ENCODE results near the gene UBTD1. TPM values are rescaled to one million over a fixed set of nuclear protein-coding genes. Genes with fewer than 3 reads are reported as not detected.

The UBTD1 gene
- 45.5 and 55.0 TPM in 2 replicates for total RNA-seq

GRCh38 chr10:97498841-97499560, at the start of gene UBTD1:
Gene UBTD1 (plus strand): TSS chr10:97498924. CDS start chr10:97499204, 280 bp downstream.

GRCh38 chr10:97498076-97498840, 466 bp upstream of the UBTD1 start, which contains the start of gene MMS19:
Gene MMS19 (minus strand): TSS chr10:97498422. CDS start chr10:97498384, 38 bp downstream.

GRCh38 chr10:97572214-97572989, 73.7 kb downstream of the UBTD1 start, which contains the start of gene ANKRD2:
Gene ANKRD2 (plus strand): TSS chr10:97572779. CDS start chr10:97572789, 10 bp downstream.

GRCh38 chr10:97584060-97584797, 85.5 kb downstream of the UBTD1 start, which contains the start of gene HOGA1:
Gene HOGA1 (plus strand): TSS chr10:97584389. CDS start chr10:97584704, 315 bp downstream.

GRCh38 chr10:97589479-97589878, 90.8 kb downstream of the UBTD1 start, which contains the start of gene C10orf62:
Gene C10orf62 (plus strand): TSS chr10:97589721. CDS start chr10:97589898, 177 bp downstream.

Other genes starting within 250 kb of the UBTD1 start
- 6.0 and 9.0 TPM in 2 replicates for gene ARHGAP19, start 206.3 kb upstream of the UBTD1 start, total RNA-seq
- gene FRAT1, start 179.7 kb upstream of the UBTD1 start, total RNA-seq, result 1.3 and 3.2 TPM in 2 replicates
- gene FRAT2, start 164.2 kb upstream of the UBTD1 start, total RNA-seq, result 3.3 and 6.7 TPM in 2 replicates
- 21.7 and 30.3 TPM in 2 replicates for gene RRP12, start 97.6 kb upstream of the UBTD1 start, total RNA-seq
- 331 and 615 TPM in 2 replicates for gene PGAM1, start 72.7 kb upstream of the UBTD1 start, total RNA-seq
- gene EXOSC1, start 52.9 kb upstream of the UBTD1 start, total RNA-seq, result 35.7 and 47.3 TPM in 2 replicates
- 38.0 and 59.6 TPM in 2 replicates for gene ZDHHC16, start 52.7 kb upstream of the UBTD1 start, total RNA-seq
- 96.1 and 128 TPM in 2 replicates for gene MMS19, start 502 bp upstream of the UBTD1 start, total RNA-seq
- 0.81 and 3.0 TPM in 2 replicates for gene ANKRD2, start 73.9 kb downstream of the UBTD1 start, total RNA-seq
- 3.1 and 18.4 TPM in 2 replicates for gene HOGA1, start 85.5 kb downstream of the UBTD1 start, total RNA-seq
- 0.13 TPM in 1 of 2 replicates, not detected in the other for gene C10orf62, start 90.8 kb downstream of the UBTD1 start, total RNA-seq
- gene MORN4, start 134.6 kb downstream of the UBTD1 start, total RNA-seq, result 7.5 and 9.5 TPM in 2 replicates
- 20.2 and 23.8 TPM in 2 replicates for gene PI4K2A, start 141.7 kb downstream of the UBTD1 start, total RNA-seq
- gene AVPI1, start 188.3 kb downstream of the UBTD1 start, total RNA-seq, result 9.3 and 12.3 TPM in 2 replicates
- gene MARVELD1, start 214.8 kb downstream of the UBTD1 start, total RNA-seq, result 37.5 and 61.7 TPM in 2 replicates
- 13.7 and 21.9 TPM in 2 replicates for gene ZFYVE27, start 238.2 kb downstream of the UBTD1 start, total RNA-seq